GM19463 (cell line): ENCODE results near the gene SPTBN1.
A peak's percentile ranks its signal among the peaks of the same experiment; 100 is the strongest.

Experiments used
- ATAC-seq: cut with Tn5 transposase; IDR thresholded peaks from one replicate; pipeline ENCODE4 v1.9.1; 2021; ENCODE audit warnings: mild to moderate bottlenecking, moderate library complexity; ENCODE audit not compliant: unreplicated experiment

Gene SPTBN1

DNA sequence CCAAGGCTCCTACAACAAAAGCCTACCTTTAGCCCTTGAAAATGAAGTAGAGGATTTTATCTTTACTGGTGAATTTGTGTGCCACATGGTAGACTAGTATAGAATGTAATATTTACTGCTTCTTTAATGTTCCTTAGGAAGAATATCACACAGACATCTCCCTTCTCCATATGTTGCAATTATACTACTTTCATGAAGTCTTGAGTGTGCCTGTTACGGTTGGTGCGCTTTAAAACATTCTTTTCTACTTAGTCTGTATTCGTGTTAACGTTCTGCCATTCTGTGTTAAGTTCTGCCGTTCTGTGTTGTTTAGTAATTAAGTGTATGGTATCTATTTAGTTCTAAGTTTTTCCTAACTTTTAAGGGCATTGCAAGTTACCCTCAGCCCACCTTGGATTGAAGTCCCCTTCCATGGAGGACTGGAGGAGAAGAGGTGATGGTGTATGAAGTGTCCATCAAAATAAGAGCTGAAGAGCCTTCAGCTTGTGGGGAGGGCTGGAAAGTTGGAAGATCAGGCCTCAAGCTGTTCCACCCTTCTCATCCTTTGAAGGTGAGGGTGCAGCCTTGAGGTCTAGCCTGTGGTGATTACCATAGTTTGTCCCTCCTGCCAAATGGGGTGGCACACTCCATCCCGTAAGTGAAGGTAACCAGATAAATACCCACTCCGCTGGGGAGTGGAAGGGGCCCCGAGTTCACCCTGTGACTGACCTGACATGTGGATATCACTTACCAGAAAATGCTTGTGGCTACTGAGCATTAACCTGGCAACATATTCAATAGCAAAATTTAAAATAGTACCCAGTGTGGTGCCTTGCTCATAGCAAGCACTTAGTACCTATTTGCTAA, 131.3 kb downstream of the SPTBN1 start:
- no peak for ATAC-seq

DNA sequence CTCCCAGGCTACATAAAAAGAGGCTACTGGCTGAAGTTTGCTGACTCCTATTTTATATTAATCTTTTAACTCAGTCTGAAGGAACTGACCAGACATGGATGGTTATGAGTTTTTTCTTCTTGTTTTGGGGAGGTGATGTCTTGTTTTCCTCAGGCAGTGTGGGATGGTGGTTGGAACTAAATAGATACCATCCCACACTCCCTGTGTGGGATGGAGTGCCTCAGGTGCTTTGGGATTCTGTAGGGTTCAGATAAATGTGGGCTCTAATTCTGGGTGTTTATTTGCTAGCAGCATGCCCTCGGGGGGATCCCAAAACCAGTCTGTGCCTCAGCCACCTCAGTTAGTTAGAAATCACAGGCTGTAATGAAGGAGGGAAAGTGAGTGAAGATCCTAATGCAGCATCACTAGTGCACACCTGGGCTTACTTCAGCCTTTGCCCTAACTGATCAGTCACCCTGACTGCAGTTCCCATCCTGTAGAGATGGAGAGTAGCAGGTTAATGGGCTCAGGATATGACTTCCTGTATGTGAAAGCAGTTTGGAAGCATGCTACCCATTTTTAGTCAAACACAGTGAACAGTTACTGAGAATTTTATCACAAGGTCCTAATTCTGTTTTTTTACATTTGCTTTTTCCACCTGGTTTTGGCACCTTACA, 132.2 kb downstream of the SPTBN1 start:
- ATAC-seq = peak; percentile 35

- ATAC-seq = no peak
These were observed 132.9 kb downstream of the SPTBN1 start for GRCh38 chr2:54589038-54589339.

DNA sequence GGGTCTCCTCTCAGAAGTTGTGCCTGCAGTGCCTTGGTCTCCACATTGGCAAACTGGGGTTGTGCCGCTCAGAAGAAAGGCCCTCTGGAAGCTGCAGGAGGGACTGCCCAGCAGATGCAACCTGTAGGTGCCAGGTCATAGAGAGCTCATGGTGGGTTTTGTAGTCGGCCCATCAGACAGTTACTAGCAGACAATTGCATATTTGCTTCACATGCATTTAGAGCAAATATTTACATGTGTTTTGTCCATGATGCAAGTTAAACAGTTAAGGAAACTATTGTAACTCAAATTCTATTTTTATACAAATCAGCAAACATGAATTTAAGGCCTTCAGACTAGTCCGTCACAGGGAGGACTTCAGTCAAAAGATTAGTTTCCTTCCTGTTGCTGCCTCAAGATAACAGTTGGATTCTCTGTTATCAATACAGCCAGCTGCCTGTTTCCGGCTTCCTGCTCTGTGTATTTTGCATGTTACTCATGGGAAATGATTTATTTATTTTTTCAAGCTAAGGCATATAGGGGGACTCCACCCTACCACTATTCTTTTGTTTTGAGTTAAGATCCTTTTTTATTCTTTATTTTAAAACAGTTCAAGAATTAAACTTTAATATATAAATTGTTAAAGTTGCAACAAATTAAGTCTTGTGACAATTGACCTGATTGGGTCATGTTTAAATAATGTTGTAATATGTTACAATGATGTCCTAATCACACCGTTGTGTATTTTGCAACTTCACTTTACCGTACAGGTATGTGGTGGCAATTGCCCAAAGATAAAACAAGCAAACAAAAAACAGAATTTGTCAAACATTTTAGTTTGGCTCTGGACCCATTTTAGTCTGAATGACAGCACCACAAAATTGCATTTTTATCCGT, 133.5 kb downstream of the SPTBN1 start:
- peak; percentile 29 for ATAC-seq

DNA sequence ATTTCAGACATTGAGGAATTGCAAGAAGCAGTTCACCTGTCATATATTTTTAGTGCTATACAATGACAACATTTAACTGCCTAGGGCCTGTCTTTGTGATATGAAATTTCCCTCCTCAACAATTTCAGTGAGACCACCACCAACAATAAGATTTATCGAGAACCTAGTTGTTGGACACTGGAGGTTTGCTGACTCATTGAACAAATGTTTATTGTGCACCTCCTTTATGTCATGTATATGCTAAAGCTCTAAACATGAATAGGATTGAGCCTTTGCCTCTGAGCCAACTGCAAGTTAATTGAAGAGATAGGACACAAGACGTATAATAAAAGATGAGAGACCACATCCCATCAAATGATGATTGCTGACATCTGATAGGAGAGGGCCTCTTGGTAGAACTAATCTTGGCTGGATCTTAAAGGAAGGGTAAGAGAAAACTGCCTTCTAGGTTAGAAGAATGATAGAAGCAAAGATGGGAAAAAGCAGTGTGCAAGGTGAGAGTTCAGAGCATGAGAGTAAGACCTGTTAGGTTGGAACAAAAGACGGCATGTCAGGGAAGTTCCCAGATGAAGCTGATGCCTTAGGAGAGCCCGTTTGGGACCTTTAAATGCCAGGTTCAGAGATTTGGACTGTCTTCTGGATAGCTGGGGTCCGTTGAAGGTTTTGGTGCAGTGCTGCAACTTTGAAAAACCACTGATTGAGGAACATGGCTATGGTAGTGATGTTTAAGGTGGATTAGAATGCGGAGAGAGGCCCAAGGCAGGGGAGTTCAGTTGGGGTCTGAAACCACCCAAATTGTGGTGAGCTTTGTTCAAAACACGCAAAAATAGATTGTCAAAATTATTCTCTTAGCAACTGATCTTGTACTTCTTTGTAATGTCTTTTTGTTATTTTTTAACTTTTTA, 134.3 kb downstream of the SPTBN1 start:
- no peak for ATAC-seq

- no peak for ATAC-seq
These were observed 135.4 kb downstream of the SPTBN1 start for GRCh38 chr2:54591551-54591950.

- no peak for ATAC-seq
These were observed 137.1 kb downstream of the SPTBN1 start for GRCh38 chr2:54593249-54593648.

DNA sequence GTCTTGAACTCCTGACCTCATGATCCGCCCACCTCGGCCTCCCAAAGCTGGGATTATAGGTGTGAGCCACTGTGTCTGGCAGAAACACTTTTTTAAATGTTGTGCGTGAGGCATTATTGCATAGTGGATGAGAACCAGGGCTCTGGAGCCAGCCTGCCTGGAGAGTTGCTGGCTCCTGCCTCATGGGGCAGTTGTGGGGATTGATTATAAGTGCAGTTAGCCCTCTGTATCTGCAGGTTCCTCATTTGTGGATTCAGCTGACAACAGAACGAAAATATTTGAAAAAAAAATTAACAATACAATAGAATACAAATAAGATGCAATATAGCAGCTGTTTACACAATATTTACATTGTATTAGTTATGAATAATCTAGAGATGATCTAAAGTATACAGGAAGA, 137.9 kb downstream of the SPTBN1 start:
- no peak for ATAC-seq

DNA sequence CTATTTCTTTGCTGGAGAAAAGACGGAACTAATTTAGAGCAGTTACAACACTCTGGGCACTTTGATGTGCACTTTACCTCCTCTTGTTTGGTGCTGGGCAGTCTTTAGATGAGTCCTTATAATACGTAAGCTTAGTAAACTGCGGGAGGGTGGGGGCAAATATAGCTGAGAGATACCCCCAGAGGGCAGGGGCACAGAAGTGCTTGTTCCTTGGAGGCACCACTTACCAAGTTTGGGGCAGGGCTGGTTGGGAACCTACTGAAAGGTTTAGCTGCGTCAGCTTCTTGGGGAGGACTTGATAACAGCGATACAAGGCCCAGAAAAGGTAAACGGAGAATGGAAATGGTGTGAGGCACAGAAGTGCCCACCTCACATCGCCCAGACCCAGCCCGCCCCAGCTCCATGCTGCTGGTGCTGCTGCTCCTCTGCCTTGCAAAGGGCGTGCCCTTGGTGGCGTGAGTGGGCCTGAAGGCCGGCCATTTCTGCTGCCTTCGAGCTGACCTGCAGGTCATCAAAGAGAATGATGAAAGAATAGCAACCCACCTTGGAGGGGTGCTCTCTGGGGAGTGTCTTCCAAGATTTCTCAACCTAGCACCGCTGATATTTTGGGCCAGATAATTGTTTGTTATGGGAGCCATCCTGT, 139.2 kb downstream of the SPTBN1 start:
- no peak for ATAC-seq

- ATAC-seq = no peak
These were observed 140.1 kb downstream of the SPTBN1 start for GRCh38 chr2:54595999-54596902.

DNA sequence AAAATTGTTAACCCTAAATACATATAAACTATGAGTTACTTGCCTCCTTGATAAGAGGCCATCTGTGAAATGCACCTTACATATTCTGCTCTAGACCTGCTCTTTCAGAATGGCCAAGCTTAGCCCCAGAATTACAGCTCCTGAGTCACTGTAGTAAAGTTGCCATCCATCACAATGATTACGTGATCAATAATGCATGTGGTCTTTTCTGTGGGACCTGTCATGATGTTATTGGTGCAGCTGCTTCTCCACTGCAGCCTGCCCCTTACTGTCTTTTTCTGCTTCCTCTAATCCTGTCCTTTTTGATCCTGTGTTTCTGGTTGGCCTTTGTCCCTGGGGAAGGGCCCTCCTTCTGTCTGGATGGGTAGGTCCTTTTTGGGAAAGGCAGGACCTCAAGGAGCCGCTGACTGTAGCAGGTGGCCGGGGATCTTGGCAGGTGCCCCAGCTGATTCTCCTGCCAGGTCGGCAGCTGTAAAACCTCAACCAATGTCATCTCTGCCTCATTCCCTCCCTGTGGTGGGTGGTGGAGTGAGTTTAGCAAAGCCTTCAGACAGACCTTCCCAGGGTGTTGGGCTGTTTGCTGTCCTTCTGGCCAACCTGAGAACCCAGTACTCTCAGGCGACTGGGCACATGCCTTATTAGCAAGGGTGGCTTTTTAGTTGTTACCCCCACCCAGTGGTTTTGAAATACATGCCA, 141.2 kb downstream of the SPTBN1 start:
- peak; percentile 36 for ATAC-seq

DNA sequence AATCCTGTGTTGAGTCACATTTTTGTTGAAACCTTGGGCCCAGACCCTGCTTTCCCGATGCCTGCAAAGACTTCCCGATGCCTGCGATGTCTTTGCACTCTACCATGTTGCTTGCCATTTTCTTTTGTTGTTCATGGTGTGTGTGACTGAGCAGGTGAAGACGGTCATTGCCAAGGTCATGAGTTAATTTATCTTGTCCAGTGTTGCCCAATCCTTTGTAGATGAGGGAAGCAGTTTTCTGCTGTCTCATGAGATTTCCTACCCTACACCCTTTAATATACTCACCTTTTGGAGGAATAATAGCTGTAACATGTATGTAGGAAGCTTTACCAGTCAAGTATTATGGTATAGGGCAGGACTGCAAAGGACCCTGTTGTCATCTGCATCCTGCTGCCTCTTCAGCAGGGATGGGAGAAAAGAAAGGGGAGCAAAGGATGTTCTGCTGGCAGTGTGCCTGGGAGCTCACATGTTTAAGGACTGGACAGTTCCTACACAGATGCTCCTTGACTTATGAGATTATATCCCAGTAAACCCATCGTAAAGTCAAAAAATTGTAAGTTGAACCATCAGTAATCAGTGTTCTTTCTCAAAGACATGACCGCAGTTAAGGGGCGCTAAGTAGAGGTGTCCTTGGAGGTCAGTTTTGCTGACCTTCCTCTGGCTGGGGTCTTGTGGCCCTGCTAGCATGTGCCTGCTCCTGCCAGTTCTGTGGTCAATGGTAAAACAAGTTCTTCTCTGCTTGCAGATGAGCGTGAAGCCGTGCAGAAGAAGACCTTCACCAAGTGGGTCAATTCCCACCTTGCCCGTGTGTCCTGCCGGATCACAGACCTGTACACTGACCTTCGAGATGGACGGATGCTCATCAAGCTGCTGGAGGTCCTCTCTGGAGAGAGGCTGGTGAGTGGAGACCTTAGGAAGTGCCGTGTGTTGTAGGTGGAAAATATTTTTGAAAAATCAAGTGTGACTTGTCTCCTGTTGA, 142.5 kb downstream of the SPTBN1 start:
- no peak for ATAC-seq

GRCh38 chr2:54599326-54599710, 143.2 kb downstream of the SPTBN1 start:
- ATAC-seq = no peak

GRCh38 chr2:54599914-54600313, 143.8 kb downstream of the SPTBN1 start:
- ATAC-seq = no peak

DNA sequence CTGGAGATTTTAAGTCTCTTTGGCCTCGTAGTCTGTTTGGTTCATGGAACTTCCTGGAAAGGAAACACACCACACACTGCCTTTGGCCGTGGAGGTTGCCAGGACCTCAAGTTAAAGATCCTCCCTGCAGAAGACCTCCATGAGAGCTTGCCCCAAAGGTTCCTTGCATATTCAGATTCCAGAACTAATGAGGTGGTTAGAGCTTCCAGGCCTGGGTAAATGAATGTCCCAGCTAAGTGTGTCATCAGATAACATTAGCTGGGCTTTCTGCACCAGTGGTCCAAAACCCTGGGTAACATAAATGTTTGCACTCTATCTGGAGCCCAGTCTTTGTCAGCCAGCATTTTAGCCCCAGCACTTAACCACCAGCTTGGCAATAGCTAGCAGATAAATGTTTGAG, 145.2 kb downstream of the SPTBN1 start:
- ATAC-seq = no peak

- ATAC-seq = no peak
These were observed 146.7 kb downstream of the SPTBN1 start for GRCh38 chr2:54602736-54603322.

DNA sequence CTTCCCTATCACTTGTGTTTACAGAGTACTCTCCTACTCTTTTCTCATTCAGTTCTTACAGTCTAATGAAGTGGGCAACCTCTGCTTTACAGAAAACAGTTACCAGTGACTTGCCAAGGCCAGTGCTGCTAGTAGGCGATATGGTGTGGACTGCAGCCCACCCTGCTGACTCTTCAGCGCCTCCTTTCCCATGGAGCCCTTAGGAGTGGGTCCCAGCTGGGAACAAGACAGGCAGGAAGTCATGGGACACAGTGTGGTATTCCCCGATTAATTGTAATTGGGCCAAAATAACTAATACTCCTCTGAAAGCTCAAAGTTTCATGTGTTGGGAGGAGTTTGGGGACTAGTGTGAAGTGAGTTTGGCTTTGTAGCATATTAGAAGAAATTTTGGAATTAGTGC, 147.2 kb downstream of the SPTBN1 start:
- ATAC-seq = no peak
